AG08395 (cell line): ENCODE measurements around the gene RNF39.
A peak's percentile ranks its signal among the peaks of the same experiment; 100 is the strongest.

Experiments used
- DNase-seq: peaks from one replicate; pipeline ENCODE4 v3.0.0; 2012; ENCODE audit warnings: mixed read lengths, low spot score

RNF39 gene

GRCh38 chr6:30096829-30097228, 21.3 kb upstream of the RNF39 start:
- DNase-seq = no peak

GRCh38 chr6:30093951-30094661, 18.5 kb upstream of the RNF39 start:
- no peak for DNase-seq

DNA sequence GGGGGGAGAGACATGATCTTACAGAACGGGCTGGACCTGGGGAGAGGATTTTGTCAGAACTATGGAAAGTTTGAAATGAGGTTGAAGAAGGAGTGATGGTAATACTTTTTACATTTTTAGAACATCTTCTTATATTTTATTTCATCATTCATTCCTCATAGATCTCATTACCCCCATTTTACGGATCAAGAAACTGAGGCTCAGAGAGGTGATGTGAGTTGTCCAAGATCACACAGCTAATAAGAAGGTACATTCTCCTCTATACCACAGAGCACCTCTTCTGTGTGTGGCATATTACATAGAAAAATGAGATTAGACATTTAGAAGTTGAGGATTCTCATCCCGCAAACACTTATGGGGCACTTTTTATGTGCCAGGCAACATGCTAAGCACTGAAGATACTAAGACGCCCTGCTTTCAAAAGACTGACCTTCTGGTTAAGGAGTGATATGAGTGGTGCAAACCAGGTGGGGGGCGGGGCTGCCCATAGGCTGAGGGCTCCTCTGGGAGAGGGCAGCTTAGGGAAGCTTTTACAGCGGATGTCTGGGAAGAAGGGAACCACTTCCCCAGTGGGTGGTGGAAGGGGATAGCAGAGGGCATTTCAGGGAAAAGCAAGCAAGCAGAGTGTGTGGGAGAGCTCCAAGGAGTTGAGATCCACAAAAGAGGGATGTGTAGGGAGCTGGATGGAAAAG, 17.4 kb upstream of the RNF39 start:
- DNase-seq = no peak

DNA sequence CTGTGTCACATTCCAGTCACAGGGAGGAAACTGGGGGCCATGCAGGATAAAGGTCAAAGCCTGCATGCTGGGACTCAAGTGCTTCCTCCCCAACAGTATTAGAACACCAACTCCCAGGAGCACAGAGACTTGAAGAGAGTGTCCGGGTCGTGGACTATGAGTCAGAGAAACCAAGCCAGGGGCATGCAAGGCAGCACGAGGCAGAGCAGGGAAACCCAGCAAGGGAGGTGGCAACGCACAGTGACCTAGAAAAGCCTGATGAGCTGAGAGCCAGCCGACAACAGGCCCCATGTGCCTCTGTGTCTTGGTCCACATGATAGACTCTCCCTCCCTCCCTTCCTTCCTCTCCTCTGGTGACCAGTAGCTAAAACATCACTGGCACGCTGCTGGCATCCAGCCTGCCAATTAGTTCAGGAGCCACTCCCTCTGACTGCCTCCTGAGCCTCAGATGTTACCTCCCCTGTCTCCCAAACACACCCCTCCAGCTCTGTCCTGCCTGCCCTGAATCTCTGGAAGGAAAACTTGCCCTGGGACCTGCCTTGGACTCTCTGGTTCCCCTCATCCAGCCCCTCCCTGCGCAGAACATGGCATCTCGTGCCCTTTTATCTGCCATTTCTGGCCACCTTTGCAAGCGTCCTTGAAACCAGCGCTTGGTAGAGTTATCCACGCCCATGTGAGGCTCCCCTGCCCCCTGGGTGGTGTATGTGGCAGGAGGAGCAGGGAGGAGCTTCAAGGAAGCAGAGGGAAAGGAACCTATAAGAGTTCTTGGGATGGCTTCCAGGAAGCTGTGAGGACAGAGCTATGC, 16.2 kb upstream of the RNF39 start:
- peak; percentile 90 for DNase-seq

GRCh38 chr6:30087876-30088275, 12.3 kb upstream of the RNF39 start:
- no peak for DNase-seq

GRCh38 chr6:30077218-30077617, 1.6 kb upstream of the RNF39 start:
- DNase-seq = no peak

GRCh38 chr6:30075790-30076732, 492 bp upstream of the RNF39 start:
- no peak for DNase-seq

DNA sequence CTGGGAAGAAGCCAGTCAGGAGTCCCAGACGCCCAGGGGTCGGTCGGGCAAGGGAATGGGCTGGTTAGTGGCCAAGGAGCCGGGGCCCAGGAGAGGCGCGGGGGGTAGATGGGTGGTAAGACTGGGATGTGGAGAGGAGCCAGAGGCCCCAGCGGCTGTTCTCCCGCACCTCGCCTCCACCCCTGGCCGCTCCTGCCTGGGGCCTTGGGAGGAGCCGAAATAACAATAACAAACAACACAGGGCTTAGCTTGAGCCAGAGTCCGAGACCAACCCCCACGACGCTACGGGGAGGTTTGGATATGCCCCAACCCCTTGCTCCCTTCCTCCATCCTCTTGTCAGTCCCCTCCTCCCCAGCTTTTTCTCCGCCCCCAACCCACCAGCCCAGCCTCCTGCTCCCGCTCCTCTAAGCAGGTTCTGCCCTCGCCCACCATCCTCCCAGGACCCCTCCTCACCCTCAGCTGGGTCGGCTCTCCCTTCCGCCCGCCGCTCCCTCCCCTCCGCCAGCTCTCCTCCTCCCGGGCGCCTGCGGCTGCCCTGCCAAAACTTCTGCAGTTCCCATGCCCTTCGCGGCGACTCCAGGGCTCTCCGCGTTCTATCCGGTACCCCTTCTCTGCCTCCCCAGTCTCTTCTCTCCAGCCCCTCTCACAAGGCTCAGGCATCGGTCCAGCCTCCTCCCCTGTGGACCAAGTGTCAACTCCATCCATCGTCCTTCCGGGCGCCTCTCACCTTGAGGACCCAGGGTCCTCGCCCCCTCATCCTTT, 1.1 kb downstream of the RNF39 start:
- no peak for DNase-seq

GRCh38 chr6:30073489-30074235, 1.9 kb downstream of the RNF39 start:
- no peak for DNase-seq

DNA sequence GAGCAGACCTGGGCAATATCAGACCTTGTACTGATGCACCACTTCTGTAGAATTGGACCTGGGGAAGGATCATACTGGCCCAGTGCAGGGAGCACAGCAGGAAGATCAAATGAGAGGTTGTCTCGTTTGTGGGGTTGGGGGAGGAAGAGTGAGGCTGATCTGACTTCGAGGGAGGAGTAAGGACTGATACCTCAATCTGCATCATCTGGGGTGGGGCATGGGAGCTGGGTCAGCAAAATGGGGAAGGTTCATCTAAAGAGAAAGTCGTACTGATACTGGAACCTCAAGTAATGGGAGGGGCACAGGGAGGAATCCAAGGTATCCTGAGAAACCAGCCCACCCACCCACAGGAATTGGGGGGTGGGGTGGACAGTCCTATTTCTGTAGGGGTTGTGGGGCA, 3.7 kb downstream of the RNF39 start:
- DNase-seq = no peak

- DNase-seq = peak; percentile 24
Measured at GRCh38 chr6:30071081-30071818, 4.3 kb downstream of the RNF39 start.

- DNase-seq = no peak
Measured at GRCh38 chr6:30067460-30068139, 8.0 kb downstream of the RNF39 start.

- peak; percentile 97 for DNase-seq
Measured at GRCh38 chr6:30066577-30067459, 8.8 kb downstream of the RNF39 start, which contains the start of gene PPP1R11. PPP1R11 (plus strand) TSS chr6:30067198; CDS start chr6:30067411, 213 bp downstream.

- no peak for DNase-seq
Measured at GRCh38 chr6:30066082-30066481, 9.5 kb downstream of the RNF39 start.

DNA sequence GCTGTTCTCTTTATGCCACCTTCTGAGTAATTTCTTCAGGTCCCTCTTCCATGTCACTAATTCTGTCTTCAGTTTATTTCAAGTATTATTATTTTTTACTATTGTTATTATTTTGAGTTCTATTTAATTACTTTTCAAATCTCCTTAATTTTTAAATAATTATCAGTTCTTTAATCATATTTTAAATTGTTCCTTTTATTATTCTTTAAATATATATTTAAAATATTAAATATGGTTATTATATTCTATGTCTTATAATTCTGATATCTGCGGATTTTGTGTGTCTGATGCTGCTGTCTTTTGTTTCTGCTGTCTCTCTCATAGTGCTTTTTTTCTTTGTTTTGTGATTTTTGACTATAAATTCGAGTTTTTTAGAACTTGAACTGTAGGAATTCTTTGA, 12.3 kb downstream of the RNF39 start:
- no peak for DNase-seq

DNA sequence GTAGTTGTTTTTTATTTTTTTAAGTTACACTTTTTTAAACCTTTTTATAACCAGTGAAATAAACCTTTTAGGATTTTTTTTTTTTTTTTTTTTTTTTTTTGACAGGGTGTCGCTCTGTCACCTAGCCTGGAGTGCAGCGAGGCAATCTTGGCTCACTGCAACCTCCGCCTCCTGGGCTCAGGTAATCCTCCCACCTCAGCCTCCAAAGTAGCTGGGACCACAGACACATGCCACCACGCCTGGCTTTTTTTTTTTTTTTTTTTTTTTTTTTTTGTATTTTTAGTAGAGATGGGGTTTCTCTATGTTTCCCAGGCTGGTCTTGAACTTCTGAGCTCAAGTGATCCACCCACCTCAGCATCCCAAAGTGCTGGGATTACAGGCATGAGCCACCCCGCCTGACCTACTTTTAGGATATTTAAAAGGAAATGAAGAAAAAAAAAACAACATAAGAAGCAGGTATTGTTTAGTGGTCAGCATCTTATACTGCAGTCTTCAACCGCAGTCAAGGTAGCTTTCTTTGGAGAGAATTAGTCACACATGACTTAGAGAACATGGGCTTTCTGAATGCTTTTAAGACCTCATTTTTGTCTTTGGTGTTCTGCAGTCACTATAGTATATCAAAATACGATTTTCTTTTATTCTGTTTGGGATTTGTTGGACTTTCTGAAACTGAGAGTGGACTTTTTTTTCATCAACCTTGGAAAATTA, 12.9 kb downstream of the RNF39 start:
- DNase-seq = no peak

DNA sequence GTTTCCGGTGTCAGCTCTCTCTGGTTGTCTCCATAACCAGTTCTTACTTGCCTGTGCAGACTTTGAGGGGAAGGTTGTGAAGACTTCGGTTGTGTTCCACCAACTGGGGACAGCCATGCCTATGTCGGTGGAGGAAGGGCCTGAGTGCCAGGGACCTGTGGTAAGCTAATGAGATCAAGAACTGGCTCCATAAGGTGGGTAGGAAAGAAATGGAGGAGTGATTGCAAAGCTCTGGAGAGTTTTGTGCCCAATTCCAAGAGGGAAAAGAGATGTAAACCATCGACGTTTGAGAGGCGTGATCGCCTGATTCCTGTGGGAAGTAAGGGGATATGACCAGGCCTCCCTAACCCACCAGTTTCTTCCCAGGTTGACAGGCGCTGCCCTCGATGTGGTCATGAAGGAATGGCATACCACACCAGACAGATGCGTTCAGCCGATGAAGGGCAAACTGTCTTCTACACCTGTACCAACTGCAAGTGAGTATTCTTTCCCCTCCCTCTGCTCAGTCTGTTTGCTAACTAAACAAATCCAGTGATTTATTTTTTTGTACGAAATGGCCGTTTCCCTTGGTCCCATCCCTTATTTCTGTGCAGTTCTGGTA, 13.6 kb downstream of the RNF39 start:
- peak; percentile 25 for DNase-seq
